OCI-LY3 (cell line): ENCODE measurements around the gene NCKAP5.

ENCODE experiments used
- H2AFZ ChIP-seq: fragments of 200-600, 300-600 bp; shearing (Covaris generic); 2 replicates; pipeline ENCODE4 v1.6.0; 2014; ENCODE audit warnings: antibody characterized with exemption, low read depth, low read length
- H3K27ac ChIP-seq: fragments of 200-600, 300-600 bp; sonication (generic); 2 replicates; pipeline ENCODE4 v1.5.1; 2014; ENCODE audit warnings: mild to moderate bottlenecking, low read length, moderate library complexity, mixed read lengths
- H3K27me3 ChIP-seq: fragments of 200-600, 300-600 bp; sonication (generic); 2 replicates; pipeline ENCODE4 v1.6.1; 2014; ENCODE audit warnings: low read depth, low read length, mixed read lengths
- H3K36me3 ChIP-seq: fragments of 200-600, 300-600 bp; sonication (generic); replicated peaks from 2 replicates; pipeline ENCODE3; 2014; ENCODE audit warnings: low read depth, low read length, mixed read lengths
- H3K4me1 ChIP-seq: fragments of 300-600, 200-600 bp; sonication (generic); 2 replicates; pipeline ENCODE4 v1.6.1; 2014; ENCODE audit warnings: low read length, mixed read lengths
- H3K4me2 ChIP-seq: fragments of 200-600, 300-600 bp; sonication (generic); 2 replicates; pipeline ENCODE4 v1.6.1; 2014; ENCODE audit warnings: low read length, mixed read lengths
- H3K4me3 ChIP-seq: fragments of 300-600, 200-600 bp; sonication (generic); 2 replicates; pipeline ENCODE4 v1.5.1; 2014; ENCODE audit warnings: antibody characterized with exemption, mild to moderate bottlenecking, low read length, moderate library complexity
- H3K79me2 ChIP-seq: fragments of 300-600, 200-600 bp; shearing (Covaris generic); 2 replicates; pipeline ENCODE4 v1.6.1; 2014; ENCODE audit warnings: mild to moderate bottlenecking, low read length, mixed read lengths
- H3K9ac ChIP-seq: fragments of 300-600, 200-600 bp; shearing (Covaris generic); 2 replicates; pipeline ENCODE4 v1.6.0; 2014; ENCODE audit warnings: mild to moderate bottlenecking, low read length, moderate library complexity
- H3K9me3 ChIP-seq: fragments of 200-600, 300-600 bp; shearing (Covaris generic); 2 replicates; pipeline ENCODE4 v1.6.1; 2014; ENCODE audit warnings: low read length, mixed read lengths; ENCODE audit not compliant: insufficient read depth
- H4K20me1 ChIP-seq: fragments of 200-600, 300-600 bp; sonication (generic); 2 replicates; pipeline ENCODE4 v1.6.1; 2016; ENCODE audit warnings: low read length, mixed read lengths; ENCODE audit not compliant: insufficient read depth
- CTCF ChIP-seq: fragments of 200-600, 300-600 bp; sonication (generic); IDR thresholded peaks from 2 replicates; pipeline ENCODE4 v1.5.1; 2014; ENCODE audit warnings: antibody characterized with exemption, low read length, low read depth
- EZH2phosphoT487 ChIP-seq: fragments of 200-600 bp; shearing (Covaris generic); IDR thresholded peaks from 2 replicates; pipeline ENCODE4 v1.6.1; 2018; ENCODE audit warnings: antibody characterized with exemption, mixed run types, low read depth

The NCKAP5 gene

DNA sequence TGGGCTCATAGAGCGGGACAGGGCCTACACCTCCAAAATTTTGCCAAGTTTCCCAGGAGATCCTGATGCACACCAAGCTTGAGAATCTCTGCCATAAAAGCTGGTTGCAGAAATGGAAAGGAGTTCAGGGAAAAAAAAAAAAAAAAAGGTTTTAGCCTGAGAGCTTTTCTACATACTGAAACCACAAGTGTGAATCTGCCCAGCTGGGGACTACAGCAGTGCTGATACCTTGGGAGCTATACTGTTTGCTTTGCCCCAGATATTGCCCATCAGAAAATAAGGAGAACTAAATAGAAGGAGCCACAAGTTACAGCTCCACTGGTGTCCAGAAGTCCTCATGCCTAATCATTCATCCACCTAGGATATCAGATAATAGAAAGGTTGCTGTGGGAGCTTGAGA lies 38.4 kb upstream of the NCKAP5 start:
- H3K36me3 ChIP-seq, result no peaks in the 10 kb centered on the region
- no peaks in the 10 kb centered on the region for H3K4me1 ChIP-seq
- TF ChIP-seq CTCF, result no peak
- TF ChIP-seq EZH2phosphoT487, result no peak

GRCh38 chr2:133605766-133606137 lies 37.5 kb upstream of the NCKAP5 start:
- Histone ChIP-seq H3K9ac (no peak overlapping the region), H3K4me2 (no peak overlapping the region), H2AFZ (no peak overlapping the region), H3K27ac (no peak overlapping the region), H3K4me1 (no peaks in the 10 kb centered on the region), H3K79me2 (no peaks in the 10 kb centered on the region), H3K36me3 (no peaks in the 10 kb centered on the region), H3K4me3 (no peak overlapping the region), H4K20me1 (no peaks in the 10 kb centered on the region), H3K27me3 (no peaks in the 10 kb centered on the region), H3K9me3 (no peaks in the 10 kb centered on the region)
- TF ChIP-seq EZH2phosphoT487 (no peak), CTCF (no peak)

More for the DNA sequence above, 38.4 kb upstream of the NCKAP5 start:
- Histone ChIP-seq H3K9me3 (no peaks in the 10 kb centered on the region), H2AFZ (no peak overlapping the region), H3K79me2 (no peaks in the 10 kb centered on the region), H3K27me3 (no peaks in the 10 kb centered on the region), H3K4me2 (no peak overlapping the region), H3K9ac (no peak overlapping the region), H3K4me3 (no peak overlapping the region), H4K20me1 (no peaks in the 10 kb centered on the region), H3K27ac (no peak overlapping the region)

GRCh38 chr2:133605011-133605765 lies 36.9 kb upstream of the NCKAP5 start:
- H3K79me2 ChIP-seq, result no peaks in the 10 kb centered on the region
- H3K9me3 ChIP-seq, result no peaks in the 10 kb centered on the region
- no peak overlapping the region for H3K27ac ChIP-seq
- H3K4me3 ChIP-seq, result no peak overlapping the region
- H3K36me3 ChIP-seq, result no peaks in the 10 kb centered on the region
- H4K20me1 ChIP-seq, result no peaks in the 10 kb centered on the region
- no peaks in the 10 kb centered on the region for H3K27me3 ChIP-seq
- no peak for TF ChIP-seq EZH2phosphoT487
- TF ChIP-seq CTCF, result no peak
- H3K4me2 ChIP-seq, result no peak overlapping the region
- no peak overlapping the region for H3K9ac ChIP-seq
- no peak overlapping the region for H2AFZ ChIP-seq
- H3K4me1 ChIP-seq, result no peaks in the 10 kb centered on the region

DNA sequence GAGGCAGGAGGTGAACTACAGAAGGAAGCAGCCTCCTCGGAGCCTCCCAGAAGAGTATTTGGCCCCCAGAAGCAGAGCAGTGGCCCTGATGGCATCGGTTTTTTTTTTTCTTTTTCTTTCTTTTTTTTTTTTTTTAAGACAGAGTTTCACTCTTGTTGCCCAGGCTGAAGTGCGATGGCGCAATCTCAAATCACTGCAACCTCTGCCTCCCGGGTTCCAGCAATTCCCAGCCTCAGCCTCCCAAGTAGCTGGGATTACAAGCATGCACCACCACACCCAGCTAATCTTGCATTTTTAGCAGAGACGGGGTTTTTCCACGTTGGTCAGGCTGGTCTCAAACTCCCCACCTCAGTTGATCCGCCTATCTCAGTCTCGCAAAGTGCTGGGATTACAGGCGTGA lies 34.8 kb upstream of the NCKAP5 start:
- TF ChIP-seq EZH2phosphoT487 (no peak), CTCF (no peak)
- Histone ChIP-seq H3K9me3 (no peaks in the 10 kb centered on the region), H3K4me2 (no peak overlapping the region), H4K20me1 (no peaks in the 10 kb centered on the region), H3K9ac (no peak overlapping the region), H3K4me3 (no peak overlapping the region), H3K36me3 (no peaks in the 10 kb centered on the region), H3K27me3 (no peaks in the 10 kb centered on the region), H3K4me1 (no peaks in the 10 kb centered on the region), H3K27ac (no peak overlapping the region), H3K79me2 (no peaks in the 10 kb centered on the region), H2AFZ (no peak overlapping the region)
